Putamen (tissue), 1 donor: ENCODE results near the gene IL18RAP.

Source experiments
- DNase-seq: peaks from one replicate; pipeline ENCODE4 v3.0.0-alpha.2; 2016; ENCODE audit warnings: low spot score

Gene IL18RAP

GRCh38 chr2:102424754-102425153 lies 1.8 kb downstream of the IL18RAP start:
- no peak for DNase-seq

GRCh38 chr2:102425441-102426132 lies 2.6 kb downstream of the IL18RAP start:
- DNase-seq = no peak

- no peak for DNase-seq
Observed at GRCh38 chr2:102427249-102427648, 4.3 kb downstream of the IL18RAP start.

GRCh38 chr2:102428573-102428972 lies 5.6 kb downstream of the IL18RAP start:
- no peak for DNase-seq

GRCh38 chr2:102432386-102432785 lies 9.4 kb downstream of the IL18RAP start:
- DNase-seq = no peak

- DNase-seq = no peak
Observed at GRCh38 chr2:102433973-102434654, 11.2 kb downstream of the IL18RAP start.

- no peak for DNase-seq
Observed at GRCh38 chr2:102434655-102435381, 11.9 kb downstream of the IL18RAP start.

- DNase-seq = no peak
Observed at GRCh38 chr2:102435741-102436140, 12.8 kb downstream of the IL18RAP start.

GRCh38 chr2:102436323-102436722 lies 13.4 kb downstream of the IL18RAP start:
- no peak for DNase-seq

GRCh38 chr2:102437122-102437521 lies 14.2 kb downstream of the IL18RAP start:
- no peak for DNase-seq

GRCh38 chr2:102438111-102438510 lies 15.2 kb downstream of the IL18RAP start:
- no peak for DNase-seq

GRCh38 chr2:102438578-102438977 lies 15.6 kb downstream of the IL18RAP start:
- DNase-seq = no peak

- DNase-seq = no peak
Observed at GRCh38 chr2:102439065-102439695, 16.2 kb downstream of the IL18RAP start.

GRCh38 chr2:102442967-102443828 lies 20.2 kb downstream of the IL18RAP start:
- no peak for DNase-seq

GRCh38 chr2:102444233-102444632 lies 21.3 kb downstream of the IL18RAP start:
- DNase-seq = no peak

- DNase-seq = no peak
Observed at GRCh38 chr2:102446936-102447335, 24.0 kb downstream of the IL18RAP start.

- peak; percentile 37 for DNase-seq
Observed at GRCh38 chr2:102449370-102449974, 26.5 kb downstream of the IL18RAP start.

- DNase-seq = no peak
Observed at GRCh38 chr2:102451968-102452367, 29.0 kb downstream of the IL18RAP start.

- DNase-seq = no peak
Observed at GRCh38 chr2:102453501-102453900, 30.5 kb downstream of the IL18RAP start.

GRCh38 chr2:102455061-102455670 lies 32.2 kb downstream of the IL18RAP start:
- no peak for DNase-seq

GRCh38 chr2:102460467-102460866 lies 37.5 kb downstream of the IL18RAP start:
- no peak for DNase-seq
